GM19438 (cell line): ENCODE measurements around the gene RASSF8.
"Not testable (repeated sequence)": the region's sequence is repeated elsewhere in the genome, so short reads cannot be mapped to it uniquely, and the experiment has no call there.

Source experiments
- ATAC-seq: cut with Tn5 transposase; IDR thresholded peaks from one replicate; pipeline ENCODE4 v1.9.1; 2021; ENCODE audit warnings: low read depth; ENCODE audit not compliant: unreplicated experiment

Gene RASSF8

DNA sequence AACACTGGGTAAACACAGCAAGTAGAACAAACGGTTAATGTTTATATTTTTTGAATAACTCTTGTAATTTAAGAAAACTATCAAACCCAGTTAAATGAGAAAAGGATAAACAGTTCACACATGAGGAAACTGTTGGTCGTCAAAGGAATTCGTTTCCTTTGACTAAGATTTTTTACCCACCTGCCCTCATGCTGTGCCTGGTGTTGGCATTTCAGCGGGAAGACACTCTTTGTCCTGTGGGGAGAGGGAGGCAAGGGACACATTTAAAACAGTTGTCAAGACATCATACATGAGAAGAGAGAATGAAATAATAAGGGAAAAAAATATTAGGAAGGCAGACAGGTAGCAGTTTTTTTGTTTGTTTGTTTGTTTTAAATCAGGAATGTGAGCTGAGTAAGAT, 95.9 kb downstream of the RASSF8 start:
- no peak for ATAC-seq

GRCh38 chr12:26055087-26055486, 96.6 kb downstream of the RASSF8 start:
- ATAC-seq: no peak

GRCh38 chr12:26056335-26056734, 97.9 kb downstream of the RASSF8 start:
- ATAC-seq: no peak

DNA sequence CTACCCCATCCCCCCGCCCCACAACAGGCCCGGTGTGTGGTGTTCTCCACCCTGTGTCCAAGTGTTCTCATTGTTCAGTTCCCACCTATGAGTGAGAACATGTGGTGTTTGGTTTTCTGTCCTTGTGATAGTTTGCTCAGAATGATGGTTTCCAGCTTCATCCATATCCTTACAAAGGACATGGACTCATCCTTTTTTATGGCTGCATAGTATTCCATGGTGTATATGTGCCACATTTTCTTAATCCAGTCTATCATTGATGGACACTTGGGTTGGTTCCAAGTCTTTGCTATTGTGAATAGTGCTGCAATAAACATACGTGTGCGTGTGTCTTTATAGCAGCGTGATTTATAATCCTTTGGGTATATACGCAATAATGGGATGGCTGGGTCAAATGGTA, 98.8 kb downstream of the RASSF8 start:
- not testable (repeated sequence) for ATAC-seq

GRCh38 chr12:26058308-26058707, 99.8 kb downstream of the RASSF8 start:
- no peak for ATAC-seq

DNA sequence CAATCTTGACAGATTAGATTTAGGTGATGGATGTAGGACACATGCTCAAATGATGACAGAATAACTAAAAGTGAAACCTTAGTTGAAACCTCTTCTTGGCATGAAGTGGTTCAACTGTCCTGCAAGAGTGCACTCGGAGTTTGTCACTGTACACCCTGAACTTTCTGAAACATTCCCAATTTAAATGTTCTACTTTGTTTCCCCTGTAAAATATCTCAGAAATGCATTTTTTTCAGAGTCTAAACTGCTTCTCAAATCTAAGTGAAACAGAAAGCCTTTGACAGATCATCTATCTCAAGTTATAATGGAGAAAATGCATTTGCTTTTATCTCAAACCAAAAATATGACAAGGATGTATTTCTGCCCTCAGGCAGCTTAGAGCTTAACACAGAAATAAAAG, 100.3 kb downstream of the RASSF8 start:
- no peak for ATAC-seq

DNA sequence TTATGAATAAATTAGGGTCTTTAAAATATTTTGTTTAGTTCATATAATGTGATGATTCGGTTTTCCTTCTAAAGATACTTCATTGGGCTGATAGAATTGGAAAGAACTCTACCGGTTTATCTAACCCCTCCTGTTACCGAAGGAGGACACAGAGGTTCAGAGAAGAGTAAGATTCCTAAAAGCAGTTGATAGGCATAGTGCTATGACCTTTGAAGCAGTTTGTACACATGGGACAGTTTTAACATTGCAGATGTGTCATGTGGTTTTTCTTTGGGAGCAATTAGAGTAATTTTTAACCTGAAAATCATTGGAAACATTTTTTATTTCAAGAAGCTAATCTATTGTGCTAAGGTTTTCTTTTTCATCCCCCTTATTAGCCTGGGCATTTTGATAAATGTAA, 103.5 kb downstream of the RASSF8 start:
- ATAC-seq: no peak

GRCh38 chr12:26062566-26062965, 104.1 kb downstream of the RASSF8 start:
- ATAC-seq: no peak

DNA sequence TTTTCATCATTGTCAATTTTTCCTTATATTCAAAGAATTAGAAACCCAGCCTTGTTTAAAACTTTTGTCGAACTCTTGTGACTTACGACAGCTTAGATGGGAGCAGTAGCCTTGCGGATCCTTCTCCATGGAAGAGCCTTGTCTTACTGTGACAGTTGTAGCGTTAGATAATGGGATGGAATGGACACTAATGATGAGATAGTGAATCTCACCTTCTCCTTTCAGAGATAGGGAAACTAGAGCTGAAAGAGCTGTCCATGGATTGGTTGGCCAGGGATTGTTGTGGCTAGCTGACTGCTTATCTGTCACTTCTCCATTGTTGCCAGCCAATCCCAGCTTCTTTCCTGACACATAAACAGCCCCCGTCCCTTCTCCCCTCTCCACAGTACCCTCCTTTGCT, 107.0 kb downstream of the RASSF8 start:
- no peak for ATAC-seq

DNA sequence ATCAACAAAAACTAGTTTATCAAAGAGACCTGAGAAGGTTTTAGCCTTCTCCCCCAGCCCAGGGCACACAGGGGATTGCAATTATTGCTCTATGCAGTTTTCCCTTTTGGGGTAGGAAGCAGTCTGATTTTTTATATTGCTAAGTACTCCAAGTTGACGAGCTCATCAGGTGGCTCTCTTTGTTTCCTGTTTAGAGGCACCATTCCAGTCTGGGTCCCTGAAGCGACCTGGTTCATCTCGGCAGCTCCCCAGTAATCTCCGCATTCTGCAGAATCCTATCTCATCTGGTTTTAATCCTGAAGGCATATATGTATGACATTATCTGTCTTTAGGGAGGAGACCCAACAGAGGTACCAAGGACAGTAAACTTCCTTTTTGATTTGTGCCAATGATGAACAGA, 110.0 kb downstream of the RASSF8 start:
- no peak for ATAC-seq

GRCh38 chr12:26069796-26070195, 111.3 kb downstream of the RASSF8 start:
- ATAC-seq: no peak

- ATAC-seq: no peak
These were observed 119.6 kb downstream of the RASSF8 start for GRCh38 chr12:26077915-26078702.

DNA sequence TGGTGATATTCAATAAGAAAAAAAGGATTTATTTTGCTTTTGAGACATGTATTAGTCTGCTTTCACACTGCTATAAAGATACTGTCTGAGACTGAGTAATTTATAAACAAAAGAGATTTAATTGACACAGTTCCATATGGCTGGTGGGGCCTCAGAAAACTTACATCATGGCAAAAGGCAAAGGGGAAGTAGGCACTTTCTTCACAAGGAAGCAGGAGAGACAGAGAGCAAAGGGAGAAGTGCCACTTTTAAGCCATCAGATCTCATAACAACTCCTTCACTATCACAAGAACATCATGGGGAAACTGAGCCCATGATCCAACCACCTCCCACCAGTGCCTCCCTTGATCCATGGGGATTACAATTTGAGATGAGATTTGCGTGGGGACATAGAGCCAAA, 122.4 kb downstream of the RASSF8 start:
- ATAC-seq: no peak

DNA sequence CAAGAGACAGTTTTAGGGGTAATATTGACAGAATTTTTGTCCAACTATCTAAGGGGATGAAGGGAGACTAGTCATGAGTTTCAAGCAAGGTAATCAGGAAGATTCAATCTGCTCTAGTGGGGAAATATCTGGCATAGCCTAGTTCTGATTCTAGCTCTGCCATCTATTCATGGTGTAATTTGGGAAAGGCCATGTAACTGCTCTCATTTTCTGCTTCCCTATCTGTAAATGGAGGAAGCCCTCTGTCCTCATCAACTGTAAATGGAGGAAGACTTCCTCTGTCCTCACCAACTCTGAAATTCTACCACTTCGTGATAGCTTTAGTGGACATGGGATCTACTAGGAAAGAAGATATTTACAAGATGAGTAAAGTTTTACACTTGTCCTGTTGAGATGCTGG, 128.5 kb downstream of the RASSF8 start:
- no peak for ATAC-seq

DNA sequence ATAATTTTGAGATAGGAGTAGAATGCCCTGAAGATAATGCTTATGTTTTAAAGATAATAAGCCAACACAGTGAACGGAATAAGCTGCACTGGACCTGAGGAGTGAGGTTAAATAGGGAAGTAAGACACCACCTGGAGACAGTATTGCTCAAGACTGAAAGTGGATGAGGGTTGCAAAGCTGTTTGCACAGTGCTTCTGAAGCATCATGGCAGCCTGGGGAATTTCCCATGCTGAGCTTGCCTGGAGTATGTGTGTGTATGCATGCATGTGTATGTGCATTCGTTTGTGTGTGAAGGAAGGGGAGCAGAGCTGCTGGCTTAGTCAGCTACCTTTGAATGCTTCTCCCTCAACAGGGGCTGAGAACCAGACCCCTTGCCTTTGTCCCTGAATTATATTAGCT, 130.5 kb downstream of the RASSF8 start:
- ATAC-seq: peak; percentile 97

- no peak for ATAC-seq
These were observed 132.5 kb downstream of the RASSF8 start for GRCh38 chr12:26090836-26091510.

DNA sequence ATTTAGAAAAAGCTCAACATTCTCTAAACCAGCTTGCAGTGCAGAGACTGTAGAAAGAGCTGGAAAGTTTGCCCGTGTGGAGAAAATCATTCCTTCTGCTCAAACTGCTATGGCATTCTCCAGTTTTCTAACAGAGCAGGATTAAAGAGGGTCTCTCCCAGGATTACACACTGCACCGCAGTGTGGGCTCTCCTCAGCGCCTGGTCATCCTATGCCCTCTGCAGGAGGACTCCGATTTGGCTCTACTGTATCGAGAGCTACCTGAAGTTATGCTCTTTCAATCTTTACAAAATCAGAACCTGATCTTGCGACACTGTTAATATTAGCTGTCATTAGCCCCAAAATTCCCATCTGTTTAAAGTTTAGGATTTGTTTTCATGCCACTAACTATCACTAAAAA, 133.3 kb downstream of the RASSF8 start:
- no peak for ATAC-seq

- no peak for ATAC-seq
These were observed 134.0 kb downstream of the RASSF8 start for GRCh38 chr12:26092346-26093105.

DNA sequence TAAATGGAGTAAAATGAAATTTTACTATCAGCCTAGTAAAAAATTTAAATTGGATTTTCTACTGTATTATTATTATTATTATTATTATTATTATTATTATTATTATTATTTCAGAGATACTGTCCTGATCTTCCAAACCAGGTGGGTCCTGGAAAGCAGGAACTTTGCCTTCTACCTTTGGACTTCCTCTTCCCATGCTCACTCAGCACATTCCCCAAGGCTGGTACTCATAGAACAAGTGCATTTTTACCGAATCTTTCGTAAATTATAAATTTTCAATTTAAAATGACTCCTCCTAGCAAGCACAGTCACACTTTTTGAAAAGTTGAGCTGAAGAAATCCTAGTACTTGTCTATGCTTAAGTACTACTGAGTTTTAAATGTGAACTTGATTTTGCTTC, 136.7 kb downstream of the RASSF8 start:
- ATAC-seq: no peak

- ATAC-seq: no peak
These were observed 137.6 kb downstream of the RASSF8 start for GRCh38 chr12:26096036-26096435.

DNA sequence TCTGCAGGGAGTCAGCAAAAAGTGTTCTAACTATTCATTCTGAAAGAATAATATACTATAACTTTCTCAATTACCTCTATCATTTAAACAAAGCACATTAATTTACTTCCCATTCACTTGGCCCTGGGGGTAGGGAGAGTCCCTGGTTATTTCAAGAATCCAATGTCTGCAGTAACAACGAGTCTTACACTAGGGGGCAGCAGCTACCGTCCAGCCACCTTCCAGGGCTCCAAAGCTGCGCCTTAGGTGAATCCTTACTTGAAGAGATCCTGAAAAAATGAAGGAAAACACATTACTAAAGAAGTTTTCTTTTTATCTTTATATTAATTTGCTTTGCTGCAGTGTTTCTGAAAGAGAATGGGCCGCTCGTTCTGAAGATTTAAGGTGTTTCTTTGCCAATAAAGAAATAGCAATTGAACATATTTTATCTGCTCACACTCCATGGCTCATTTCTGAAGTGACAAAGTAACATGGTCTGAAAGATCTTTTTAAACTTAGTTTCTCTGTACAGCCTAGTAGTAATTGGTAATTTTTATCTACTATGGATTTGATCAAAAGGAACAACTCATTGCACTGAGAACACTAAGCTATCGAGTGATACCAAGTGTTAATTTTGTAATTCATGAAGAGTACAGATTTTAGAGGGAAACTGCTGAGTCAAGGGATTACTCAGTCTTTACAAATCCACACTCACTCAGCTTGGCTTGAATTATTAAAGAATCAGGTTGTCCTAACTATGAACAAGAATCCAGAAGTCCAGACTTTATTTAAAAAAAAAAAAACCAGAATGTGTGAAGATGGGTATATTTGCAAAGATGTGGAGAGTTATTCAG, 138.8 kb downstream of the RASSF8 start:
- ATAC-seq: peak; percentile 84
